Cerebellar cortex (tissue), 1 donor: ENCODE measurements around the gene MAN1C1.

Experiments used
- DNase-seq: peaks from one replicate; pipeline ENCODE4 v3.0.0-alpha.2; 2015; ENCODE audit warnings: low spot score

MAN1C1 gene

GRCh38 chr1:25616095-25616986 lies at the start of gene MAN1C1:
Gene MAN1C1 (plus strand): TSS chr1:25616791. CDS start chr1:25617798, 1,007 bp downstream.
- peak; percentile 91 for DNase-seq

GRCh38 chr1:25567710-25568089 lies 48.9 kb upstream of the MAN1C1 start:
- no peak for DNase-seq

DNA sequence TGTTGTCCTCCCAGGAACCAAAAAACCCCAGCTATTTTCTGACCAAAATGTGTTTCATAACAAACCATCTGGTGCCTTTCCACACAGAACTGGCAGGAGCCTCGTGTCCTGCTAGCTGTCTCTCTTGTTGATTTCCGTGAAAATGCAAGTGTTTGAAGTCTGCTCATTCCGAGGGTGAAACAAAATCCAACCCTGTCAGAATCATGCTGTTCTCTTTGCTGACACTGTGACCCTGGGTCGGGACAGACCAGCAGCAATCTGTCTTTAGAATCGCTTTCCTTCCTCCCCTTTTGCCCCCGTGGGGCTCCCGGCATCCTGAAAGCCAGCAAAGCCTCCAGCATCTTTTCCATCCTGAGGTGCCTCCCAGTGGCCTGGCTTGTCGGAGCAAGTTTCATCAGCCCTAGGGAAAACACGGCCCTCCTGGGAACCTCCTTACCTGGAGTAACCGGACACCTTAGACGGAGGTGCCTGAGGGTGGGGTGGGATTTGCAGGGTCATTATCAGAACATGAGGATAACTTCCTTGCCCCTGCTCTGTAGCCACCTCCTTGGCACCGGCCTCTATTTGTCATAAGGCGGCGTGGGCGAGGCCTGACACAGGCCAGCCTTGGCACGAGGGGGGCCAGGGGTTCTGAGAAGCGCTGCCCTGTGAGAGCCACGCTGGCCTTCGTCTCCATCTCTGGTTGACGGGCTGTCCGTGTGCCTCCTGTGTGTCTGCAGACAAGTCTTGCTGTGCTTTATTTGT lies 48.3 kb upstream of the MAN1C1 start:
- peak; percentile 97 for DNase-seq

GRCh38 chr1:25568834-25569596 lies 47.6 kb upstream of the MAN1C1 start:
- no peak for DNase-seq

DNA sequence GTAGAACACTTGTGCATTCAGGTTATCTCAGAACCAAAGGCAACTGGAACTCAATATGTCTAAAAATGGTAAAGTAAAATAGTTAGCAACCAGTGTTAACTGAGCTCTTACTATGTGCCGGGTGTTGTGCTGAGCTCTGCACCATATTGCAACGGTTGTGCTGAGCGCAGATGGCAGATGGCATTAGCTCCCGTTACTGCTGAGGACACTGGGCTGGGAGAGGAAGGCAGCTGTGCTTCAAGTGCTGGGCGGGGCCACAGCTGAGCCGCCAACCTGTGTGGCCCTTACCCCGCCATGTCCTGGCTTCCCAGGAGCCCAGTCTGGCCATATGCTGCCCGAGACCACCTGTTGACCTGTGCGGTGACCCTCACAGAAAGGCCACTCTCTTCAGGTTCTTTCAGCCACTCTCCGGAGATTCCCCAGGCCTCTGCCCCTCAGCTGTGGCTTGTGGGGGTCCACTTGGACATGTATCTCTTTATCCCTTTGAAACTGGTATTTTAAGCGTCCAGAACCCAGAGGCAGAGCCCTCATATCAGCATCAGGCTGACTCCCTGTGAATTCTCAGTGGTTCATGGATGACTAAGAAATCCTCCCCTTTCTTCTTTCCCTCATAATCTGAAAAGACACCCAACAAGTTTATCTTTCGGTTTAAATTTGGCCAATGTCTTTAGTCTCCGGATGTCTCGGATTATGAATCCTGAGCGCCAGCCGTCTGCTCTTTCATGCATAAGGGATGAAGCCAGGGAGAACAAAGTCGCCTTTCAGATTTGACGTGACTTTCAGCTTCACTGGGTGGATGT lies 46.8 kb upstream of the MAN1C1 start:
- DNase-seq, result no peak

DNA sequence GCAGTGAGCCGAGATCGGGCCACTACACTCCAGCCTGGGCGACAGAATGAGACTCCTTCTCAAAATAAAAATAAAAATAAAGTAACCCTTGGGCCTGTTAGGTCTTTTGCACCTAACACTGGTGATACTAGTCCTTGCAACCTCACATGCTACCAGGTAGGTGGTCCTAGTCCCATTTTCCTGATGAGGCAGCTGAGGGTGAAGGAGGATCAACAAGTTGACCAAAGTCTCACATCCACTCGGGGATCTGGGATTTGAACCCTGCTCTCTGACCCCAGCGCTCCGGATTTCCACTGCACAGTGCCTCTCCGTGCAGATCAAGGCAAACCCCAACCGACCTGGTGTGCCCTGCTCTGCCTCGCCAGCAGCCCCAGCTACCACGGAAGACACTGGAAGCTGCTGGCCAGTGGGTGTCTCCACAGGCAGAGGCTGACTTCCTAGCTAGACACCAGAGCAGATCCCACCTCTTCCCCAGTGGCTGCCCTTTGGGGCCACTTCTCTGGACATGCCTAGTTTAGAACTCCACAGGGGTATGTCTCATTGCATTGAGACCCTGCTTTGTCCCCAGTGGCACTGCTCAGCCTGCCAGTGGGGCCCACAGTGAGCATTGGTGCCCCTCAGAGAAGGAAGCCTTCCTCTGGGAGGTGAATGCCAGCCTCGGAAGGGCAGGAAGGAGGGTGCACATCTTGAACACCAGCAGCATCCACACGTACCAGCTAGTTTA lies 45.6 kb upstream of the MAN1C1 start:
- DNase-seq, result no peak

- DNase-seq, result no peak
These were observed 45.0 kb upstream of the MAN1C1 start for GRCh38 chr1:25571522-25571970.

GRCh38 chr1:25572107-25572506 lies 44.5 kb upstream of the MAN1C1 start:
- no peak for DNase-seq

GRCh38 chr1:25572708-25573590 lies 43.6 kb upstream of the MAN1C1 start:
- peak; percentile 79 for DNase-seq

DNA sequence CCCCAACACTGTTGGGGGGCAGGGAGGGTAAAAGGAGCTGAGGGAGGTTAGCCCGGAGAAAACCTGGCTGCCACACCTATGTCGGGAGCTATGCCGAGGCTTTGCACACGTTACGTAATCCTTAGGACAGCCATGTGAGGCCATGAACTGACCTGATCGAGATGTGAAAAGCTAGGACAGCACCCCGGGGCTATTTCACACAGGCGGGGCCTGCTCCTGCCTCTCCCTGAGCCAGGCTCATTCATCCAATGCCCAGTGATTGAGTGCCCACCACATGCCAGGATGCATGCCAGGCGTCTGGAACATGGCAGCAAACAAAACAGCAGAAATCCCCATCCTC lies 43.0 kb upstream of the MAN1C1 start:
- peak; percentile 93 for DNase-seq

- no peak for DNase-seq
These were observed 42.6 kb upstream of the MAN1C1 start for GRCh38 chr1:25573961-25574360.

DNA sequence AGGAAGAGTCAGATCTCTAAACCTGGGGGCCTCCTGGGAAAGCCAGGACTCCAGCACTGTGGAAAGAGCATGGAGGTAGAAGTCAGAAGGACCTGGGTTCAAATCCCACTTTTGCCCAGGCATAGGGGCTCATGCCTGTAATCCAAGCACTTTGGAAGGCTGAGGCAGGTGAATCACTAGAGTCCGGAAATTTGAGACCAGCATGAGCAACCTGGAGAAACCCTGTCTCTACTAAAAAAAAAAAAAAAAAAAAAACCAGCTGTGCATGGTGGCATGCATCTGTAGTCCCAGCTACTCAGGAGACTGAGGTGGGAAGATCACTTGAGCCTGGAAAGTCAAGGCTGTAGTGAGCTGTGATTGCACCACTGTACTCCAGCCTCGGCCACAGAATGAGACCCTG lies 41.4 kb upstream of the MAN1C1 start:
- no peak for DNase-seq

- DNase-seq, result no peak
These were observed 40.0 kb upstream of the MAN1C1 start for GRCh38 chr1:25576459-25577133.

DNA sequence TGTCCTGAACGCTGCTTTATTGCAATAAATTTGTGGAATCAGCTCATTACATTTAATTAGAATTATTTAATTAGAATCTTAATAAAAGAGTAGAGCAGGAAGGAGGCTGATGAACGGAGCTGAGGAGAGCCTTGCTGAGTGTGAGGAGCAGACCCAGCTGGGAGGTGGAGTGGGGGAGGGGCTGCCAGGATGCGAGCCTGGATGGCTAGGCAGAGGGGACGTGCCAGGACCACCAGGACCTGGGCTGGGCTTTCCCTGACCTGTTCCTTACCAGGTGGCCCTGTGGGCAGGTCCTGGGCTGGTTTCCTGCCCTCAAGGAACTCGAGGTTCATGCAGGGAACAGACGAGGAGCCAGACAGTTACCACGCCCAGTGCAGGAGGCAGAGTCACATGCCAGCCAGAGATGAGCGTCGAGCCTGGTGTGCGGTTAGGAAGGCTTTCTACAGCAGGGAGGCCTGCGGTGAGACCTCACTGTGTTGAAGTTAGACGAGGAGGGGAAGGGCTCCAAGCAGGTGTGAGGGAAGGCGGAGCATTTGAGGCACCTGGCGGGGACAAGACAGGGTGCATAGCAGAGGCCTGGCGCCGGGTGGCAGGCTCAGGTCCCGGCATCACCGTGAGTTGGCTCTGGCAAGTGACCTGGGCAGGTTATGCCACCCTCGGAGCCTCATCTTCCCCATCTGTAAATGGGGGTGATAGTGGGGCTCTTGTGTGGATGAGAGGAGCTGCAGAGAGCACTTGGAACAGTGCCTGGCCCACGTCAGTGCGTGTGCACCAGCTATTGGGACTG lies 39.3 kb upstream of the MAN1C1 start:
- no peak for DNase-seq

- DNase-seq, result no peak
These were observed 37.0 kb upstream of the MAN1C1 start for GRCh38 chr1:25579292-25580252.

- no peak for DNase-seq
These were observed 35.7 kb upstream of the MAN1C1 start for GRCh38 chr1:25580927-25581326.

DNA sequence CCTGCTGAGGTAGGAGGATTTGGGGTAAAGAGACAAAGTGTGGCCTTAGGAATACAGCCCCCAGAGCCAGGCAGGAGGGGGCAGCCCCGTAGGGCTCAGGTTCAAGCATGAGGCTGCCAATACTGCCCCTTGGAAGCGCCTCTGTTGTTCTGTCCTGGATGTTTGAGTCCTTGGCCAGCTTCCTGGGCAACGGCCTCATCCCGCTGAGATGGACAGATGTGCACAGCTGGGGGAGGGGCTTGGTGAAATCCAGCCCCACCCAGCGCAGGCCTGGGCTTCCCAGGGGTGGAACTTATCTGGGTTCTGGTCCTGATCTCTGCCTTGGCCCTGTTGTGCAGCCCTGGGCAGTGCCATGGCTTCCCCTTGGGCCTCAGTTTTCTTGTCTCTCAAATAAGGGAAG lies 34.8 kb upstream of the MAN1C1 start:
- no peak for DNase-seq
